Epidermal melanocyte (primary cell): Measurements from ENCODE around the gene TMC3.
"Not testable (repeated sequence)": the region's sequence is repeated elsewhere in the genome, so short reads cannot be mapped to it uniquely, and the experiment has no call there.

Experiments
- DNase-seq: peaks from one replicate; pipeline ENCODE4 v3.0.0; 2011; ENCODE audit warnings: low spot score; ENCODE audit not compliant: insufficient read length

The TMC3 gene

GRCh38 chr15:81346611-81347010, 27.4 kb downstream of the TMC3 start:
- DNase-seq: no peak

GRCh38 chr15:81343371-81343770, 30.6 kb downstream of the TMC3 start:
- no peak for DNase-seq

GRCh38 chr15:81341351-81341750, 32.7 kb downstream of the TMC3 start:
- DNase-seq: no peak

- no peak for DNase-seq
Measured at GRCh38 chr15:81339851-81340250, 34.2 kb downstream of the TMC3 start.

GRCh38 chr15:81339321-81339720, 34.7 kb downstream of the TMC3 start:
- no peak for DNase-seq

GRCh38 chr15:81338170-81339007, 35.6 kb downstream of the TMC3 start:
- peak; percentile 22 for DNase-seq

GRCh38 chr15:81337713-81338157, 36.3 kb downstream of the TMC3 start:
- no peak for DNase-seq

- no peak for DNase-seq
Measured at GRCh38 chr15:81337241-81337640, 36.8 kb downstream of the TMC3 start.

- DNase-seq: no peak
Measured at GRCh38 chr15:81336568-81336967, 37.4 kb downstream of the TMC3 start.

- DNase-seq: no peak
Measured at GRCh38 chr15:81335631-81336030, 38.4 kb downstream of the TMC3 start.

DNA sequence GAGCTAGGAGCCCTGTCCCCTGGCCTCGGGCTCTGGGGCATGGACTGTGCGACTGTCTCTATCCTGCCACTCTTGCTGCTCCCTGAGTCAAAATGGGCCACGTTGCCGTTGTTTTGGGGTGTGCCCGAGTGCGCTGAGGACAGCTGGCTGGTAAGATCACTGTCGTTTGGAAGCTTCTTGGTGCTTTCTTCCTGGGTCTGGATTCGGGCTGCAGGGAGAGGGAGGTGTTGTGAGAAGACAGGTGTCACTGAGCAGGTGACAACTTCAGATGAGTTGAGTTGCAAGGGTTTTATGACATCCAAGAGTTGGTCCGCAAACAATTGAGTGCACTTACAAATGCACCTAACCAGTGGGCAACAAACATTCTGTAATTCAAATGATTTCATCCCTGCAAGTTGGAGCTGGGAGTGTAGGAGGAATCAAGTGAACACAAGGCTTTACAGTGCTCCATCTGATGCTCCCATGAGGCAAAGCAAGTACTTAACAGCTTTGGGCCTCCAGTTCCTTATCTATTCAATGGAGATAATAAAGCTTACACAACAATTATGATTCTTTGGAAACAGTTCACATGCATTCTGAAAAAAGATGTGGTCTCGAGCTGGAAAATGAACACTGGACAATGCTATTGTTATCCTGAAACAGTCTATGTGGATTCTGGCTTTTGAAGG, 39.1 kb downstream of the TMC3 start:
- no peak for DNase-seq

- no peak for DNase-seq
Measured at GRCh38 chr15:81333363-81333762, 40.6 kb downstream of the TMC3 start.

- no peak for DNase-seq
Measured at GRCh38 chr15:81332326-81332725, 41.7 kb downstream of the TMC3 start.

DNA sequence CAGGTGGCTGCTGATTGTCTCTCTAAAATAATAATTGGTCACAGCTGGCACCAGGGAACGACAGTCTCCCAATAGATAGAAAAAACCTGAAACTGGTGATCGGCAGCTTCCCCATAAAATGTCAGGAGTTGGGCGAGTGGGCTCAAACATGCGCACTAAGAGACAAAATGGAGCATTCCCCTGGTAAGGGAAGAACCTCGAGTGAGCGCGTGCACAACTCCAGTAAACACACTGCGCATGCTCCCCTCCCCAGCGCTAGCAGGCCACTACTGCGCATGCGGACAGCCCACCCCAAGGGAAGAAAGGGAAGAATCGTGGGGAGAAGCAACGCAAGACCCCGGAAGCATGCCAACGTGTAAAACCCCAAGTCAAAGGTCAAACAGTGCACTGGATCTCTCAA, 42.4 kb downstream of the TMC3 start:
- DNase-seq: no peak

GRCh38 chr15:81331141-81331540, 42.9 kb downstream of the TMC3 start:
- not testable (repeated sequence) for DNase-seq

DNA sequence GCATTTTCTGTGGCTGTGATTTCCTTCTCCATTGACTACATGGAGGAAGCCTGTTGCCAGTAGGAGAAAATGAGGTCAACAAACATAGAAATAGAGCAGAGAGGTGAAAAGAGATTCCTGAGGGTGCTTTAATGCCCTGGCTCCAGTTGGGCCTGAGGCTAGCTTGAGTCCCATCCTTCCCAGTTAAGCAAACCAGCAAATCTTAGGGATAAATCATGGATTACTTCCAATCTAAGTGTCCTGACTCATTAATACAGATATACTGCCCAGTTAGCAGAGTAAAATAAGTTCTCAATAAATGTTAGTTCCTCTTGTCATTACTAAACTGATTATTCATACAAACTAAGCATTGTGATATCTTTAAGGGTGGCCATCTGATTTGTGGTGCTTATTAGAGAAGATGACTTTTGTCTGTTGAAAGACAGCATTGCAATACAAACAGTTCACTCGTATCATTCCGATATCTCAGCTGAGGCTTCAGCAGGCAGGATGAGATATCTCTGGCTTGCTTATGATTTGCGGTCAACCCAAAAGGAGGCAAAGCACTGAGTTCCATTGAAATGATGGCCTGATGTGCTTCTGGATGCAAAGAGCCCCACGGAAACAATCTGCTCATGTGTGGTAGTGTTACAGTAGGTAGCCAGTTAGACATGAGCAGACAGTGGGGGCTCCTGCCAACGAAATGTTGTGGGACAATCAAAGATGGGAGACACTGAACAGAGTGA, 43.5 kb downstream of the TMC3 start:
- DNase-seq: no peak

- no peak for DNase-seq
Measured at GRCh38 chr15:81329446-81329845, 44.6 kb downstream of the TMC3 start.

DNA sequence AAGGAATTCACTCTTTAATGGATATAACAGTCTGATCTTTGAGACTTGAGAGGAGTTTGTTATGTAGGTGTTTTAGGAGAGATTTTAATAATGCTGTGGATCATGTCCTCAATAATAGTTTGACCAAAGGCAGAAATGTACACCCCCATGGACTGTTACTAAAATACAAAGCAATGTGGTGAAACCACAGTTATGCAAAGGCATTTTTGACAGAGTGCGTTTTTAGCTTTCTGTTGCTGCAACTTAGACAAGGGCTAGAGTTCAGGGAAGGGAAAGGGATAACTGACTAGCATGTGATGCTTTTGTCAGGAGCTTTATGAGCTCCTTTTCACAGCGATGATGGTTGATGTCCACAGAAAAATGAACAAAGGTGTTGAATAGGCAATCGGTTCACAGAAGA, 46.5 kb downstream of the TMC3 start:
- no peak for DNase-seq

DNA sequence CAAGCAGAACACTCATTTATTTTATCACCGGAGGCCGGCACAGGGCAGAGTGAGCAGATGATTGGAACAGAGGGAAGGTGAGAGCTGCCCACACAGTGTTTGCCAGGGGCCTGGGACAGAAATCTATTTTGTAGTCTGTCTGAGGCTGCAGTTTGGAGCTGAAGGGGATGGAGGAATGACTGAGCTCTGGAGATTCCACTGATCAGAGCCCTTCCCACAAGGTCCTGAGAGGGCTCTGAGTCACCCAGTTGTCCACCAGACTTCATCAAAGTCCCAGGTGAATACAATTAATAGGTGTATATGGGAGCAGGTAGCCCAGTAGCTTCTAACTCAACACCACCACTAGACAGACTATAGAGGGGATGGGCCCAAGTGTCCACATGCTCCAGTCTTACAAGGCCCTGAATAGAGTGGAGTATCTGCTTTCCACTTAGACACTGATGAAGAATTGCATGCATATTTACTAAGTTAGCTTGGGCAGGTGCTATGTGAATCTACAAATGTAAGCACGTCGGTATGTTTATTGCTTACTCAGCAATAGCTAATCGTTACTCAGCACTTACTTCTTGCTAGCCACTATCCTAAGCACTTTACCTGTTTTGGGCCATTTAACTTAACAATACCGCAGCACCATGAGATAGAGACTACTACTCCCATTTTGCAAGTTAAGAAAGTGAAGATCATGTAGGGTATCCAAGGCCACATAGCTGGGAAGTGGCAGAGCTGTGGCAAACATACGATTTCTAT, 47.4 kb downstream of the TMC3 start:
- DNase-seq: no peak

GRCh38 chr15:81323944-81324881, 49.8 kb downstream of the TMC3 start, which contains the start of gene STARD5:
Gene STARD5 (minus strand): TSS chr15:81324141. CDS start chr15:81324099, 42 bp downstream.
- DNase-seq: peak; percentile 92
